HCT116 (cell line): Measurements from ENCODE around the gene SMG6. TPM values are rescaled to one million over a fixed set of nuclear protein-coding genes. Genes with fewer than 3 reads are reported as not detected.

Source experiments
- ATAC-seq: fragments of 200-7000 bp; cut with Tn5 transposase; 2 replicates; pipeline ENCODE4 v1.9.1; 2020; ENCODE audit warnings: mild to moderate bottlenecking, moderate library complexity
- BruUV-seq: library from RNA; stranded (reverse); fragments of 400-500 nt; replicated peaks from 2 replicates; lab custom pipeline; 2021; lab: Mats Ljungman, UMichigan
- CTCF ChIA-PET: fragments of 300-600 bp; sonication (Branson Sonifier 250); formaldehyde crosslinking; loops from one replicate; lab custom pipeline; 2021; ENCODE audit warnings: antibody characterized with exemption; lab: Charles Lee
- POLR2A ChIA-PET: fragments of 300-600, 350-600 bp; sonication (Branson Sonifier 250); formaldehyde crosslinking; loops from one replicate; lab custom pipeline; 2021; ENCODE audit warnings: antibody characterized with exemption; lab: Charles Lee
- RAD21 ChIA-PET, 2 experiments: fragments of 300-600 bp; sonication (Branson Sonifier 250); formaldehyde crosslinking; loops; one replicate each; lab custom pipeline; 2023; ENCODE audit warnings: low total read pairs in 2 of 2; ENCODE audit not compliant: uncharacterized antibody in 2 of 2, unreplicated experiment in 2 of 2, low non-redundant PET in 1 of 2; lab: Charles Lee
- DNase-seq: peaks from one replicate; pipeline ENCODE4 v3.0.0-alpha.2; 2010; ENCODE audit warnings: low read depth, low spot score
- H2AFZ ChIP-seq: fragments of 200-600 bp; shearing (Covaris generic), sonication (generic); 2 replicates; pipeline ENCODE4 v1.6.1; 2017; ENCODE audit warnings: low read depth, mixed run types, mixed read lengths, antibody characterized with exemption, low read length; ENCODE audit not compliant: poor library complexity, severe bottlenecking
- H3K27ac ChIP-seq: 2 replicates; pipeline ENCODE4 v1.5.1; 2012; ENCODE audit warnings: low read depth, low read length
- H3K27me3 ChIP-seq: fragments of 200-600 bp; sonication (generic); 2 replicates; pipeline ENCODE4 v1.6.1; 2016; ENCODE audit warnings: mixed run types, low read length, mixed read lengths; ENCODE audit not compliant: insufficient read depth
- H3K36me3 ChIP-seq, 2 experiments: fragments of 200-500 bp in 1 of 2; fragments of 200-600 bp in 1 of 2; sonication (Bioruptor generic) in 1 of 2; sonication (generic) in 1 of 2; 2 replicates each; pipeline versions ENCODE4 v1.5.1 to v1.6.1; 2014 to 2016; ENCODE audit warnings: low read length in 2 of 2, inconsistent platforms in 1 of 2, mixed read lengths in 1 of 2, mixed run types in 1 of 2; ENCODE audit not compliant: insufficient read depth in 2 of 2, control insufficient read depth in 1 of 2
- H3K4me1 ChIP-seq, 2 experiments: fragments of 200-600 bp in 1 of 2; sonication (generic) in 1 of 2; 2 replicates each; pipeline versions ENCODE4 v1.5.1 to v1.6.1; 2012 to 2017; ENCODE audit warnings: low read length in 2 of 2, inconsistent platforms in 1 of 2, mild to moderate bottlenecking in 1 of 2, mixed read lengths in 1 of 2, mixed run types in 1 of 2, moderate library complexity in 1 of 2; ENCODE audit not compliant: insufficient read depth in 2 of 2, control insufficient read depth in 1 of 2
- H3K4me2 ChIP-seq: fragments of 200-600 bp; sonication (generic); 2 replicates; pipeline ENCODE4 v1.6.1; 2017; ENCODE audit warnings: mixed run types, low read length, mixed read lengths
- H3K4me3 ChIP-seq, 2 experiments: fragments of 200-600 bp in 1 of 2; sonication (generic) in 1 of 2; replicated peaks in 1 of 2; 2 replicates each; pipeline ENCODE4 v1.5.1; 2011 to 2016; ENCODE audit warnings: low read length in 2 of 2, control low read depth in 1 of 2, low read depth in 1 of 2, mild to moderate bottlenecking in 1 of 2, mixed read lengths in 1 of 2, mixed run types in 1 of 2
- H3K79me2 ChIP-seq: fragments of 200-600 bp; sonication (generic); 2 replicates; pipeline ENCODE4 v1.6.1; 2017; ENCODE audit warnings: mild to moderate bottlenecking, mixed run types, low read length, moderate library complexity, mixed read lengths; ENCODE audit not compliant: insufficient read depth
- H3K9ac ChIP-seq: fragments of 200-600 bp; sonication (generic); 2 replicates; pipeline ENCODE4 v1.6.1; 2016; ENCODE audit warnings: low read length, mixed read lengths
- H3K9me2 ChIP-seq: fragments of 200-600 bp; sonication (generic), shearing (Covaris generic); 2 replicates; pipeline ENCODE4 v1.6.1; 2017; ENCODE audit warnings: mixed run types, mild to moderate bottlenecking, moderate library complexity; ENCODE audit not compliant: insufficient read depth
- H3K9me3 ChIP-seq, 2 experiments: fragments of 200-500 bp in 1 of 2; fragments of 200-600 bp in 1 of 2; sonication (Bioruptor generic) in 1 of 2; sonication (generic) in 1 of 2; 2 replicates each; pipeline ENCODE4 v1.6.1; 2014 to 2017; ENCODE audit warnings: low read length in 2 of 2, mixed read lengths in 2 of 2, inconsistent platforms in 1 of 2, low read depth in 1 of 2, mild to moderate bottlenecking in 1 of 2, mixed run types in 1 of 2, moderate library complexity in 1 of 2; ENCODE audit not compliant: control insufficient read depth in 1 of 2, insufficient read depth in 1 of 2
- H4K20me1 ChIP-seq: fragments of 200-600 bp; sonication (generic), shearing (Covaris generic); 2 replicates; pipeline ENCODE4 v1.6.1; 2017; ENCODE audit warnings: mixed run types, mild to moderate bottlenecking, moderate library complexity; ENCODE audit not compliant: insufficient read depth
- CEBPB ChIP-seq: IDR thresholded peaks from 2 replicates; pipeline ENCODE4 v1.6.1; 2012; ENCODE audit warnings: low read depth
- EGR1 ChIP-seq: IDR thresholded peaks from 2 replicates; pipeline ENCODE4 v1.6.1; 2012; ENCODE audit warnings: low read depth
- ELF1 ChIP-seq: IDR thresholded peaks from 2 replicates; pipeline ENCODE4 v1.6.1; 2012; ENCODE audit warnings: low read depth, borderline replicate concordance
- EZH2phosphoT487 ChIP-seq: fragments of 200-600 bp; IDR thresholded peaks from 2 replicates; pipeline ENCODE4 v1.6.1; 2018; ENCODE audit warnings: antibody characterized with exemption, borderline replicate concordance
- RAD21 ChIP-seq: IDR thresholded peaks from 2 replicates; pipeline ENCODE4 v1.6.1; 2012; ENCODE audit warnings: low read depth, mild to moderate bottlenecking
- SP1 ChIP-seq: IDR thresholded peaks from 2 replicates; pipeline ENCODE4 v1.6.1; 2012; ENCODE audit warnings: low read depth
- YY1 ChIP-seq: IDR thresholded peaks from 2 replicates; pipeline ENCODE4 v1.6.1; 2011; ENCODE audit warnings: low read length, low read depth, moderate library complexity, mild to moderate bottlenecking; ENCODE audit not compliant: insufficient replicate concordance; ENCODE audit errors: extremely low read depth
- intact Hi-C: fragments of 100-400 bp; cut with micrococcal nuclease; formaldehyde crosslinking; loops from 2 replicates; pipeline ENCODE4 v1.10.0; 2022
- total RNA-seq: library from RNA; stranded (reverse); gene quantifications from one replicate; pipeline ENCODE4 v1.2.1, GENCODE V29; 2021; ENCODE audit not compliant: unreplicated experiment
- TF ChIP-seq, protein P1 (sequence below): IDR thresholded peaks from 2 replicates; pipeline ENCODE4 v1.6.1; 2012
- TF ChIP-seq, protein P2 (sequence below): IDR thresholded peaks from 2 replicates; pipeline ENCODE4 v1.6.1; 2011; ENCODE audit warnings: mild to moderate bottlenecking, low read length, moderate library complexity; ENCODE audit not compliant: insufficient replicate concordance; ENCODE audit errors: extremely low read depth
- TF ChIP-seq, protein P3 (sequence below): IDR thresholded peaks from 2 replicates; pipeline ENCODE4 v1.6.1; 2012
- TF ChIP-seq, protein P4 (sequence below): IDR thresholded peaks from 2 replicates; pipeline ENCODE4 v1.6.1; 2012; ENCODE audit warnings: low read depth

SMG6 gene
- total RNA-seq, 1 experiment from 2014 or later: 23.1 TPM

DNA sequence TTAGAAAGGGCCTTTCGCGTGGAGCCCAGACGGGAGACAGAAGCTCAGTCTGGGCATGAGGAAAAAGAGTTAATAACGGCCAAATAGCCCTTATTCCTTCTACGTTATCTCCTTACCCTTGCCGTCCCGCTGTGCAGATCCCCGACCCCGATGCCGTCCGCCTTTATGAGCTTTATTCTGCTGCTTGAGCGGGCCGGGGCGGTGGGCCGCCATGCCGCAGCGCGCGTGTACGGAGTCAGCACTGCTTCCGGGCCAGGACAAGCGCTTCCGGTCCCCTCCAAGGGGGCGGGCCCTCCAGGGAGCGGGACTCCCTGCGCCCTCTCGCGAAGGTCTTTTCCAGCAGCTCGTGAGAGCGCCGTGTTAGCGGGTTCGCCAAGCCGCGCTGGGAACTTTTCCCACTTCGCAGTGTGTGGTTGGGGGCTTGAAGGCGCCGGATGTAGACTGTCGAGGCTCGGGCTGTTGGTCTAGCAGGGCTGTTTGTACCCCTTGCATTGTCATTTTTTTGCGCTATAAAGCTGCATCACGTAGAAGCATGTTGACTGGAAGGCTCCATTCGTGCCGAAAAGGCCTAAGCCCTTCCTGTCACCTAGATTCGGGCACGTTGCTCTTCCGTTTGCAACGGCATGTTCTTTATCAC, 32.7 kb upstream of the SMG6 start, which contains the start of gene TSR1 (continued):
- TF ChIP-seq, protein P1, sequence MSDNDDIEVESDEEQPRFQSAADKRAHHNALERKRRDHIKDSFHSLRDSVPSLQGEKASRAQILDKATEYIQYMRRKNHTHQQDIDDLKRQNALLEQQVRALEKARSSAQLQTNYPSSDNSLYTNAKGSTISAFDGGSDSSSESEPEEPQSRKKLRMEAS: peak; percentile 97
- TF ChIP-seq EZH2phosphoT487: no peak
- TF ChIP-seq, all 23 proteins: peak for 9

DNA sequence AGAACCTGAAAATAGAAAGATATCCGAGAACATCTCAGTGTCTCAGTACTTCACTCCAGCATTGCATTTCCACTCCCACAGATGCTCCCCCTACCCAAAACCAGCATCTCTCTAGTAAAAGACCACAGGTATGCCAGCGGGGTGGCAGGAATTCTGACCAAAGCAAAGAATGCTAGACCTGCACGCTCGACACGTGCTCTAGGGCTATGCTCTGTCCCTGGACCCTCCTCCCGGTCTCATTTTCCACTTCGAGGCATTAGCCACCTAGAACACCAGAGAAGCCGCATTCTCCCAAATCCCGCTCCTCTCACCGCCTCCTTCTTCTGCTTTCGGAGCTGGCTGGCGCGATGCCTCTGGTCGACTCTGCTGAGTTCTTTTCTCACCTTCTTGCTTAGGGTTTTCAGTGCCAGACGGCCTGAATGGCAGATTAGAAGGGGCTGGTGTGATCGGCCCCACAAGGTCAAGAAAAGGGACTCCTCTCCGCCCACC, 32.2 kb upstream of the SMG6 start:
- CTCF ChIA-PET: interaction anchor here (0.6 to 1.3 kb wide), 7 partner anchors 17 to 277 kb away, joined by 3 to 6 read pairs (median 3); no protein-coding TSS in a partner anchor
- TSS peak; percentile 51 for BruUV-seq
- POLR2A ChIA-PET: interaction anchor here (0.9 to 1.5 kb wide), 10 partner anchors 11 to 71 kb away, joined by 3 to 6 read pairs (median 4); partner anchors contain the start of genes SMG6 and SRR
- Histone ChIP-seq H3K4me2 (peak overlapping the region; percentile 95), H3K9ac (peak overlapping the region; percentile 94), H3K9me2 (no peaks in the 10 kb centered on the region), H3K79me2 (peaks cover 76% of the 10 kb centered on the region), H2AFZ (no peak overlapping the region)
- ATAC-seq (no peak), DNase-seq (no peak)
- TF ChIP-seq, protein P2, sequence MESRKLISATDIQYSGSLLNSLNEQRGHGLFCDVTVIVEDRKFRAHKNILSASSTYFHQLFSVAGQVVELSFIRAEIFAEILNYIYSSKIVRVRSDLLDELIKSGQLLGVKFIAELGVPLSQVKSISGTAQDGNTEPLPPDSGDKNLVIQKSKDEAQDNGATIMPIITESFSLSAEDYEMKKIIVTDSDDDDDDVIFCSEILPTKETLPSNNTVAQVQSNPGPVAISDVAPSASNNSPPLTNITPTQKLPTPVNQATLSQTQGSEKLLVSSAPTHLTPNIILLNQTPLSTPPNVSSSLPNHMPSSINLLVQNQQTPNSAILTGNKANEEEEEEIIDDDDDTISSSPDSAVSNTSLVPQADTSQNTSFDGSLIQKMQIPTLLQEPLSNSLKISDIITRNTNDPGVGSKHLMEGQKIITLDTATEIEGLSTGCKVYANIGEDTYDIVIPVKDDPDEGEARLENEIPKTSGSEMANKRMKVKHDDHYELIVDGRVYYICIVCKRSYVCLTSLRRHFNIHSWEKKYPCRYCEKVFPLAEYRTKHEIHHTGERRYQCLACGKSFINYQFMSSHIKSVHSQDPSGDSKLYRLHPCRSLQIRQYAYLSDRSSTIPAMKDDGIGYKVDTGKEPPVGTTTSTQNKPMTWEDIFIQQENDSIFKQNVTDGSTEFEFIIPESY: no peak
- TF ChIP-seq CEBPB (no peak), EGR1 (no peak), RAD21 (no peak), SP1 (no peak), YY1 (no peak), ELF1 (no peak)
- TF ChIP-seq, protein P3, sequence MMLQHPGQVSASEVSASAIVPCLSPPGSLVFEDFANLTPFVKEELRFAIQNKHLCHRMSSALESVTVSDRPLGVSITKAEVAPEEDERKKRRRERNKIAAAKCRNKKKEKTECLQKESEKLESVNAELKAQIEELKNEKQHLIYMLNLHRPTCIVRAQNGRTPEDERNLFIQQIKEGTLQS: no peak
- TF ChIP-seq, protein P1: no peak
- TF ChIP-seq, protein P4, sequence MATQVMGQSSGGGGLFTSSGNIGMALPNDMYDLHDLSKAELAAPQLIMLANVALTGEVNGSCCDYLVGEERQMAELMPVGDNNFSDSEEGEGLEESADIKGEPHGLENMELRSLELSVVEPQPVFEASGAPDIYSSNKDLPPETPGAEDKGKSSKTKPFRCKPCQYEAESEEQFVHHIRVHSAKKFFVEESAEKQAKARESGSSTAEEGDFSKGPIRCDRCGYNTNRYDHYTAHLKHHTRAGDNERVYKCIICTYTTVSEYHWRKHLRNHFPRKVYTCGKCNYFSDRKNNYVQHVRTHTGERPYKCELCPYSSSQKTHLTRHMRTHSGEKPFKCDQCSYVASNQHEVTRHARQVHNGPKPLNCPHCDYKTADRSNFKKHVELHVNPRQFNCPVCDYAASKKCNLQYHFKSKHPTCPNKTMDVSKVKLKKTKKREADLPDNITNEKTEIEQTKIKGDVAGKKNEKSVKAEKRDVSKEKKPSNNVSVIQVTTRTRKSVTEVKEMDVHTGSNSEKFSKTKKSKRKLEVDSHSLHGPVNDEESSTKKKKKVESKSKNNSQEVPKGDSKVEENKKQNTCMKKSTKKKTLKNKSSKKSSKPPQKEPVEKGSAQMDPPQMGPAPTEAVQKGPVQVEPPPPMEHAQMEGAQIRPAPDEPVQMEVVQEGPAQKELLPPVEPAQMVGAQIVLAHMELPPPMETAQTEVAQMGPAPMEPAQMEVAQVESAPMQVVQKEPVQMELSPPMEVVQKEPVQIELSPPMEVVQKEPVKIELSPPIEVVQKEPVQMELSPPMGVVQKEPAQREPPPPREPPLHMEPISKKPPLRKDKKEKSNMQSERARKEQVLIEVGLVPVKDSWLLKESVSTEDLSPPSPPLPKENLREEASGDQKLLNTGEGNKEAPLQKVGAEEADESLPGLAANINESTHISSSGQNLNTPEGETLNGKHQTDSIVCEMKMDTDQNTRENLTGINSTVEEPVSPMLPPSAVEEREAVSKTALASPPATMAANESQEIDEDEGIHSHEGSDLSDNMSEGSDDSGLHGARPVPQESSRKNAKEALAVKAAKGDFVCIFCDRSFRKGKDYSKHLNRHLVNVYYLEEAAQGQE: no peak
- TF ChIP-seq, all 23 proteins: peak for 0
- H3K36me3 ChIP-seq: peaks cover 37 to 47% of the 10 kb centered on the region in 2 experiments
- H3K4me1 ChIP-seq: peaks cover 2 to 29% of the 10 kb centered on the region in 2 experiments; a peak in 3 of 4 replicates
- peaks cover 26% of the 10 kb centered on the region; the same call in 1 of the 2 replicates for H4K20me1 ChIP-seq
- intact Hi-C loops: loop anchor here (5.0 kb wide), 1 partner anchor 72 kb away; no protein-coding TSS in a partner anchor
- no peaks in the 10 kb centered on the region for H3K9me3 ChIP-seq
- H3K27ac ChIP-seq: peak overlapping the region; percentile 86
- no peaks in the 10 kb centered on the region for H3K27me3 ChIP-seq
- peak overlapping the region; percentile 82 to 99 for H3K4me3 ChIP-seq
- RAD21 ChIA-PET: interaction anchor here in 1 of 2 experiments (1.2 kb wide), 1 partner anchor 57 kb away, joined by 3 read pairs; no protein-coding TSS in a partner anchor
